K562 (cell line): ENCODE results near the gene CCL21. TPM values are rescaled to one million over a fixed set of nuclear protein-coding genes. Genes with fewer than 3 reads are reported as not detected.
A peak's percentile ranks its signal among the peaks of the same experiment; 100 is the strongest.

Source experiments
- ARID1B ChIP-seq: fragments of 450-650 bp; IDR thresholded peaks from 2 replicates; pipeline ENCODE4 v1.6.1; 2016; ENCODE audit warnings: antibody characterized with exemption, mild to moderate bottlenecking, inconsistent platforms
- E4F1 ChIP-seq: fragments of 250-450 bp; sonication (Bioruptor Pico); IDR thresholded peaks from 2 replicates; pipeline ENCODE4 v1.5.0; 2021; ENCODE audit warnings: mild to moderate bottlenecking, borderline replicate concordance
- FOXJ2 ChIP-seq: fragments of 200-800 bp; sonication (Bioruptor generic); IDR thresholded peaks from 2 replicates; pipeline ENCODE4 v1.6.1; 2016; ENCODE audit warnings: missing genetic modification characterization, missing compliant biosample characterization
- HNRNPLL ChIP-seq: fragments of 200-400 bp; formaldehyde crosslinking; IDR thresholded peaks from 2 replicates; pipeline ENCODE4 v1.6.1; 2017; ENCODE audit warnings: low read length, low read depth, mild to moderate bottlenecking; ENCODE audit not compliant: poor library complexity, severe bottlenecking
- MNT ChIP-seq, 2 experiments: fragments of 450-650 bp; conservative IDR thresholded peaks; 2 replicates each; pipeline ENCODE4 v1.6.1; 2017; ENCODE audit warnings: mild to moderate bottlenecking in 2 of 2, moderate library complexity in 2 of 2
- NCOA2 ChIP-seq, 2 experiments: fragments of 450-650 bp; IDR thresholded peaks; 2 replicates each; pipeline ENCODE4 v1.6.1; 2018; ENCODE audit warnings: mild to moderate bottlenecking in 2 of 2, moderate library complexity in 1 of 2; ENCODE audit not compliant: partially characterized antibody in 2 of 2
- POLR3G ChIP-seq: IDR thresholded peaks from 2 replicates; pipeline ENCODE4 v1.6.1; 2011; ENCODE audit not compliant: insufficient read length, insufficient replicate concordance; ENCODE audit errors: extremely low read depth
- PURB ChIP-seq: sonication (generic); formaldehyde crosslinking; IDR thresholded peaks from 2 replicates; pipeline ENCODE4 v1.9.0; 2021; ENCODE audit warnings: low read depth, mild to moderate bottlenecking, missing genetic modification reagents
- ZBTB2 ChIP-seq: fragments of 450-650 bp; IDR thresholded peaks from 2 replicates; pipeline ENCODE4 v1.6.1; 2016; ENCODE audit warnings: antibody characterized with exemption
- ZFP1 ChIP-seq: fragments of 450-650 bp; formaldehyde crosslinking; IDR thresholded peaks from 2 replicates; pipeline ENCODE4 v1.4.0; 2020; ENCODE audit warnings: mild to moderate bottlenecking, mixed read lengths
- ZNF395 ChIP-seq: fragments of 200-800 bp; sonication (Bioruptor generic); IDR thresholded peaks from 2 replicates; pipeline ENCODE4 v1.6.1; 2017; ENCODE audit warnings: missing genetic modification characterization, missing compliant biosample characterization
- ZNF75A ChIP-seq: fragments of 450-650 bp; formaldehyde crosslinking; IDR thresholded peaks from 2 replicates; pipeline ENCODE4 v1.4.0; 2020; ENCODE audit warnings: mild to moderate bottlenecking
- ZNF77 ChIP-seq: fragments of 250-450 bp; sonication (Bioruptor Pico); IDR thresholded peaks from 2 replicates; pipeline ENCODE4 v1.5.0; 2020
- ZSCAN32 ChIP-seq: fragments of 450-650 bp; formaldehyde crosslinking; IDR thresholded peaks from 2 replicates; pipeline ENCODE4 v1.4.0; 2020; ENCODE audit warnings: mild to moderate bottlenecking, moderate library complexity
- polyA plus RNA-seq, 8 experiments: library from polyadenylated mRNA; depleted of rRNA in 4 of 8; stranded (reverse) in 5 of 8; unstranded in 3 of 8; fragments of >200 nt; fragmentation: Nextera tagmentation in 2 of 8; fragmentation: Illumina TruSeq in 1 of 8; extraction: Ambion mirVana in 2 of 8; extraction: Trizol in 1 of 8; gene quantifications; 2 replicates each; pipeline versions ENCODE4 v1.2.1 to v1.2.3, GENCODE V29; 2011 to 2014; ENCODE audit warnings: inconsistent platforms in 1 of 8, missing spikeins in 1 of 8
- total RNA-seq, 7 experiments: library from RNA; depleted of rRNA in 6 of 7; stranded (reverse); fragments of >200 nt in 6 of 7; fragmentation: Illumina TruSeq in 2 of 7; extraction: Trizol in 2 of 7; gene quantifications; 2 replicates each; pipeline versions ENCODE4 v1.2.1 to v1.2.3, GENCODE V29; 2011 to 2021; ENCODE audit warnings: low replicate concordance in 1 of 7

Gene CCL21
- total and polyA plus RNA-seq, 9 of the 15 experiments (the other 6 are each of a cell fraction or from before 2014, with no cell fraction given) = not detected

DNA sequence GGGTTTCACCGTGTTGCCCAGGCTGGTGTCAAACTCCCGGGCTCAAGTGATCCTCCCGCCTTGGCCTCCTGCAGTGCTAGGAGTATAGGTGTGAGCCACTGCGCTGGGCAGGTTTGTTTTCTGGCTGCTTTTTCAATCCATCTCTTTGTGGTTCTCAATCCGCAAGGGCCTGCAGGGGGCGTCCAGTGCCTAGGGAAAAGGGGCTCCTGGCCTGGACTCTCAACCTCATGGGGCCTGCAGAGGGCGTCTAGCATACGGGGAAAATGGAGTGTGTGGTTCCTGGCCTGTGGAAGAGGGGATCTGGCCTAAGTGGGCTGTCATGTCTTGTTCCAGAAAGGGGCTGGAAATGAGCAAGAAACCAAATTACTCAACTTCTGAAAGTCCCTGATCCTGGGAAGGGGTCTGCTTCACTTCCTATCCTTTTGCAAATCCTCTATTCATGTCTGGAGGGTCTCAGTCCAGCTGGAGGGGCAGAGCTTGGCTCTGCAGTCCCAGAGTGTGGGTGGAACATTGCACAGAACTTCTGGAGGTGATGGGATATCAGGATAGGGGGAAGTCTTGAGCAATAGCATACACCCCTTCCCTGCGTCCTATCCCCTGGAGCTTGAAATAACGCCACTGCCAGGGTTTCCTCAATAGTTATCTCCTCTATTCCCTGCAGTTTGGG is 34.8 kb downstream of the CCL21 start (continued):
- TF ChIP-seq MNT (conservative IDR thresholded peaks at IDR 0.05) (0 out of 4 replicates have a peak, but pooled peaks of 1 of the 2 experiments have one; percentile 20), ZSCAN32 (no peak), ZNF395 (CRISPR knock-in tag) (no peak), ZNF75A (CRISPR knock-in tag) (no peak), POLR3G (no peak), ZFP1 (CRISPR knock-in tag) (no peak), ZBTB2 (no peak), E4F1 (CRISPR knock-in tag) (no peak), FOXJ2 (no peak), ZNF77 (no peak), ARID1B (no peak), PURB (CRISPR knock-in tag) (no peak), NCOA2 (IDR thresholded peaks at IDR 0.05; ENCODE audit: partially characterized antibody in 2 of 2) (no peak), HNRNPLL (no peak)
